ENCODE measurements around the gene LEMD1.

GRCh38 chr1:205348554-205349487, 73.0 kb downstream of the LEMD1 start:
- TF ChIP-seq CTCF (IDR thresholded peaks at IDR 0.05) (no peak), POLR2AphosphoS5 (IDR thresholded peaks at IDR 0.05) (no peak)
